ENCODE measurements around the gene NRCAM.

GRCh38 chr7:108425714-108426275 is 30.4 kb downstream of the NRCAM start:
- no peak for TF ChIP-seq CTCF (IDR thresholded peaks at IDR 0.05; ENCODE audit: low read depth, low read length)
- no peak for TF ChIP-seq EZH2phosphoT487 (IDR thresholded peaks at IDR 0.05; ENCODE audit: low read depth)

Measured in OCI-LY3 (cell line).